T-cell (primary cell): ENCODE results near the gene PCNX2. TPM values are rescaled to one million over a fixed set of nuclear protein-coding genes. Genes with fewer than 3 reads are reported as not detected.
A peak's percentile ranks its signal among the peaks of the same experiment; 100 is the strongest.

Source experiments
- ATAC-seq, 4 experiments: fragments of 200-7000 bp in 3 of 4; fragments of 150-1000 bp in 1 of 4; cut with Tn5 transposase; replicated peaks in 1 of 4; 1 replicate in 3 of 4; 2 replicates in 1 of 4; pipeline ENCODE4 v1.10.0; 2021; ENCODE audit warnings: moderate library complexity in 3 of 4, mild to moderate bottlenecking in 2 of 4, moderate number of reproducible peaks in 1 of 4
- CTCF ChIA-PET, 2 donors: fragments of 300-600 bp; sonication (Branson Sonifier 250); formaldehyde crosslinking; loops; one replicate each; lab custom pipeline; 2022; ENCODE audit warnings: antibody characterized with exemption in 2 of 2; lab: Charles Lee
- POLR2A ChIA-PET, 2 donors: fragments of 300-600 bp; sonication (Branson Sonifier 250); formaldehyde crosslinking; loops; one replicate each; lab custom pipeline; 2022; ENCODE audit warnings: antibody characterized with exemption in 2 of 2; lab: Charles Lee
- DNase-seq, 35 experiments: peaks; one replicate each; pipeline versions ENCODE4 v3.0.0 to v3.0.0-alpha.2; 2013 to 2023
- H3K27ac ChIP-seq: one replicate; pipeline ENCODE4 v1.5.1; 2013; ENCODE audit warnings: low read length
- H3K27me3 ChIP-seq, 2 experiments: replicated peaks in 1 of 2; 1 replicate in 1 of 2; 2 replicates in 1 of 2; pipeline versions ENCODE4 v1.6.1 to v1.7.0; 2013; ENCODE audit warnings: low read length in 1 of 2, mixed read lengths in 1 of 2; ENCODE audit not compliant: control insufficient read depth in 2 of 2, insufficient read depth in 2 of 2; ENCODE audit errors: extremely low read depth in 1 of 2
- H3K36me3 ChIP-seq, 2 donors: 1 replicate in 1 of 2; 2 replicates in 1 of 2; pipeline versions ENCODE4 v1.6.1 to v1.7.0; 2013; ENCODE audit warnings: low read length in 1 of 2; ENCODE audit not compliant: control insufficient read depth in 2 of 2, insufficient read depth in 1 of 2; ENCODE audit errors: extremely low read depth in 1 of 2
- H3K4me1 ChIP-seq, 2 experiments: 1 replicate in 1 of 2; 2 replicates in 1 of 2; pipeline versions ENCODE4 v1.6.1 to v1.7.0; 2013; ENCODE audit warnings: low read length in 2 of 2, mixed read lengths in 1 of 2; ENCODE audit not compliant: insufficient read depth in 2 of 2, control insufficient read depth in 1 of 2; ENCODE audit errors: extremely low read depth in 1 of 2
- H3K4me3 ChIP-seq, 2 donors: 1 replicate in 1 of 2; 2 replicates in 1 of 2; pipeline versions ENCODE4 v1.5.1 to v1.7.0; 2013; ENCODE audit warnings: mild to moderate bottlenecking in 2 of 2, low read length in 1 of 2, moderate library complexity in 1 of 2; ENCODE audit not compliant: control insufficient read depth in 1 of 2; ENCODE audit errors: extremely low read depth in 1 of 2
- H3K9me3 ChIP-seq: 2 replicates; pipeline ENCODE4 v1.7.0; 2013
- H3K27ac Mint-ChIP-seq, 2 donors: one replicate each; pipeline ENCODE4 v1.8.0; 2020 to 2021; ENCODE audit warnings: mild to moderate bottlenecking in 2 of 2, mixed read lengths in 2 of 2
- H3K27me3 Mint-ChIP-seq, 2 donors: one replicate each; pipeline ENCODE4 v1.8.0; 2021 to 2022; ENCODE audit warnings: mixed read lengths in 2 of 2
- H3K36me3 Mint-ChIP-seq: one replicate; pipeline ENCODE4 v1.8.0; 2021; ENCODE audit warnings: mixed read lengths
- H3K4me1 Mint-ChIP-seq, 3 donors: one replicate each; pipeline ENCODE4 v1.8.0; 2020 to 2022; ENCODE audit warnings: mixed read lengths in 3 of 3, mild to moderate bottlenecking in 1 of 3
- H3K4me3 Mint-ChIP-seq, 3 donors: one replicate each; pipeline ENCODE4 v1.8.0; 2020 to 2022; ENCODE audit warnings: mild to moderate bottlenecking in 3 of 3, mixed read lengths in 3 of 3, moderate library complexity in 3 of 3
- H3K9me3 Mint-ChIP-seq, 3 donors: one replicate each; pipeline ENCODE4 v1.8.0; 2020 to 2022; ENCODE audit warnings: mixed read lengths in 3 of 3
- WGBS: methylation state at CpG from one replicate; pipeline ENCODE4 v1.1.5; 2013; ENCODE audit warnings: missing lambda C conversion rate; ENCODE audit not compliant: insufficient coverage; 5-methylcytosine and 5-hydroxymethylcytosine counted together
- total RNA-seq, 35 experiments: library from RNA in 6 of 35; stranded (reverse) in 6 of 35; fragments of 120-200 nt in 1 of 35; gene quantifications; one replicate each; pipeline versions ENCODE4 v1.2.1 to v1.2.4 and lab custom pipeline; 2013 to 2026

The PCNX2 gene
- total RNA-seq, 5 donors from 2014 or later (not counting 1 experiment from before 2014, with no cell fraction given), result 47.2 to 91.7 (median 68.6) TPM

DNA sequence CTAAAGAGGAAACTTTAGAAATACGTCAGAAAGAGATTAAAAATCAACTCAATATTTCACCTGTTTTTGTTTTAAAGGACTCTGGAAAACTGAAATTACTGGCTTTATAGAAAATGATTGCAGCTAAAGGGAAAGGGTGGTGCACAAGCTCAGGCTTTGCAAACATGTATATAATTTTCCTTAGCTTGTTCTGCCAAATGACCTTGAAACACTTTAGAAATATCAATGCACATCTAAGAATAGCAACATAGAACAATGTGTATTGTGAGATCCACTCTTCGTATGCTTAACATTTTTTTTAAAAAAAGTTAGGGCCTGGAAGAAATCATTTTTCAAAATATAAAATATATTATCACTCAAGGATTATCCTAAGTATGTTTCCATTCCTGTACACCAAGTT, 201.3 kb downstream of the PCNX2 start:
- Histone ChIP-seq H3K9me3 (no peaks in the 10 kb centered on the region), H3K27me3 (no peaks in the 10 kb centered on the region), H3K4me1 (no peaks in the 10 kb centered on the region), H3K4me3 (no peak overlapping the region), H3K36me3 (peaks cover 6 to 14% of the 10 kb centered on the region in 2 donors), H3K27ac (no peak overlapping the region)
- Mint-ChIP-seq H3K36me3 (peaks cover 67% of the 10 kb centered on the region), H3K27me3 (no peaks in the 10 kb centered on the region), H3K4me1 (peaks cover 0 to 16% (median 3%) of the 10 kb centered on the region in 3 donors), H3K9me3 (no peaks in the 10 kb centered on the region), H3K27ac (no peak overlapping the region), H3K4me3 (no peak overlapping the region)
- ATAC-seq (no peak), DNase-seq (no peak)
- ChIA-PET CTCF (no interaction called here), POLR2A (no interaction called here)
- no CpG with 5 or more reads among the region's 2 CpGs for WGBS

DNA sequence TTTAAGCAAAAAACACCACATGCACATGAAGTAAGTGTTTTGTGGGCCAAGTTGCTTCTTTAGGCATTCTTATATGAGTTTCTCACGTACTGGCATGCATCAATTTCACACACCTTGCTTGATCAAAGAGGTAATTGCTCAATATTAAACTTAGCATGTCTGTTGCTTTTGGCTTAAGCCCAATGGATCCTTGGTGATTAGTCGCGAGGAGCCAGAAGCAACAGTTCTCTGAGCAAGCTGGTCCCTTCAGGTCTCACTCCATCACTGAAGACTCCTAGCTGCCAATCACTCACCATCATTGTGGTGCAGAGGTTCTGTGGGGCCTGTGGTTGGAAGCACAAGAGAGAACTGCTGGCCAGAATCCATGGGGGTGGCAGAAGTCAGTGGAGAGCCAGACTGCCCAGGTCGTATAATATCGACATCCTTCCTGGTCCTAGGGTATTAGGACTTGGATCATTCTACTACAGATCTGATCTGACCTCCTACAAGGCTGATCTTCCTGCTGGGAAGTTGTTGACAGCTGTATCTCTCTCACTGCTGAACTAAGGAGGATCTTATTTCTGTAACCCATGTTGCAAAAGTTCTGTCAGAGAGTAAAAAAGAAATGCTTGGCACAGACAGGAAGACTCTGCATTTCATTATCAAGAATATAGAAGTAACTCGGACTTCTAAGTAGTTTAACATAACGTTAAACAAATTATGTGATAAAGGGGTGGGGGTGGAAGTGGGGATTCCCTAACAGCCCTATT, 204.6 kb downstream of the PCNX2 start:
- POLR2A ChIA-PET, result interaction anchor here in 1 of 2 donors (0.7 kb wide), 1 partner anchor 446 kb away, joined by 4 read pairs; no protein-coding TSS in a partner anchor
- no peaks in the 10 kb centered on the region for H3K27me3 ChIP-seq
- no peak overlapping the region for H3K27ac Mint-ChIP-seq
- peaks cover 0 to 16% (median 3%) of the 10 kb centered on the region in 3 donors for H3K4me1 Mint-ChIP-seq
- peaks cover 64% of the 10 kb centered on the region for H3K36me3 Mint-ChIP-seq
- no peak overlapping the region for H3K27ac ChIP-seq
- CTCF ChIA-PET, result no interaction called here
- H3K36me3 ChIP-seq, result peaks cover 8 to 14% of the 10 kb centered on the region in 2 donors
- H3K4me3 ChIP-seq, result no peak overlapping the region
- no CpG with 5 or more reads among the region's 7 CpGs for WGBS
- no peaks in the 10 kb centered on the region for H3K9me3 Mint-ChIP-seq
- H3K4me3 Mint-ChIP-seq, result no peak overlapping the region
- DNase-seq (no peak), ATAC-seq (no peak)
- H3K9me3 ChIP-seq, result no peaks in the 10 kb centered on the region
- no peaks in the 10 kb centered on the region for H3K27me3 Mint-ChIP-seq
- no peaks in the 10 kb centered on the region for H3K4me1 ChIP-seq

DNA sequence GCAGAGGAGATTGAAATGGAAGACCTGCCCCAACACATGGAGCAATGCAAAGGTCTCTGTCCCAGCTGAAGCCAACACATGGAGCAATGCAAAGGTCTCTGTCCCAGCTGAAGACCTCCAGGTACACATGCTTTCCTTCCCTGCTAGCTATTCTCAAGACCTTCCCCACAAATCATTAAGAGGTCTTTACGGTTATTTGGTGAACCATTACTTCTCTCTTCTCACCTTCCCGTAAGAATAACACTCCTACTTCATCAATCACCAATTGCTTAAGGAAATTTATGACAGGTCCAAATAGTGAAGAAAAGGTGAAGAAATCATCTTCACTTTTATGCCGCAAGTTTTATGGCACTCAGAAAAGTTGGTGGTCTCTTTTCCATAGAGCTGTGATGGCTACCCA, 206.3 kb downstream of the PCNX2 start:
- Mint-ChIP-seq H3K27ac (no peak overlapping the region), H3K36me3 (peaks cover 70% of the 10 kb centered on the region), H3K27me3 (no peaks in the 10 kb centered on the region), H3K4me1 (peaks cover 0 to 16% (median 3%) of the 10 kb centered on the region in 3 donors), H3K9me3 (no peaks in the 10 kb centered on the region), H3K4me3 (no peak overlapping the region)
- H3K27me3 ChIP-seq, result no peaks in the 10 kb centered on the region
- CTCF ChIA-PET, result no interaction called here
- ATAC-seq, result no peak
- no peak overlapping the region for H3K4me3 ChIP-seq
- no peaks in the 10 kb centered on the region for H3K9me3 ChIP-seq
- peaks cover 8 to 10% of the 10 kb centered on the region in 2 donors for H3K36me3 ChIP-seq
- WGBS, result no CpG with 5 or more reads among the region's 3 CpGs
- no peak overlapping the region for H3K27ac ChIP-seq
- POLR2A ChIA-PET, result no interaction called here
- no peaks in the 10 kb centered on the region for H3K4me1 ChIP-seq
- no peak for DNase-seq

DNA sequence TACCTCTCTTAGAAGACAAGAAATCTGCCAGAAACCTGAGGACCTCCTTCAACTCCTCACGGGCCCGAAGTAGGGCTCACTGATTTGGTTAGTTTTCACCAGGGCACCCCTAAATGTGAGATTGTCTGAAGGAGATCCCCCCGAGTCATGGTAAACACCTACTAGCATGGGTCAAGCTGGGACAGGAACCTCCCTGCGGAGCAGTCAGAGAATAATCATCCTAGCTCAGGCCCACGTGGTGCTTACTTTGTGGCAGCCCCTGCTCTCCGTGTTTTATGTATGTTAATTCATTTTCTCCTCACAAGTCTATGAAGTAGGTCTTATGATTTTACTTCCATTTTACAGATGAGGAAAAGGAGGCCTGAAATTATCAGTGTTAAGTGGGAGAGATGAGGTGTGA, 206.9 kb downstream of the PCNX2 start:
- ChIA-PET CTCF (no interaction called here), POLR2A (no interaction called here)
- Histone ChIP-seq H3K9me3 (no peaks in the 10 kb centered on the region), H3K4me3 (no peak overlapping the region), H3K36me3 (peaks cover 8 to 10% of the 10 kb centered on the region in 2 donors), H3K27ac (no peak overlapping the region), H3K27me3 (no peaks in the 10 kb centered on the region), H3K4me1 (no peaks in the 10 kb centered on the region)
- Mint-ChIP-seq H3K4me3 (no peak overlapping the region), H3K9me3 (no peaks in the 10 kb centered on the region), H3K27me3 (no peaks in the 10 kb centered on the region), H3K27ac (peak overlapping the region in 1 of 2 donors; percentile 42), H3K4me1 (peaks cover 0 to 15% (median 3%) of the 10 kb centered on the region in 3 donors), H3K36me3 (peaks cover 72% of the 10 kb centered on the region)
- DNase-seq (no peak), ATAC-seq (no peak)
- WGBS, result 100% methylated on average over 1 of the region's 6 CpGs

DNA sequence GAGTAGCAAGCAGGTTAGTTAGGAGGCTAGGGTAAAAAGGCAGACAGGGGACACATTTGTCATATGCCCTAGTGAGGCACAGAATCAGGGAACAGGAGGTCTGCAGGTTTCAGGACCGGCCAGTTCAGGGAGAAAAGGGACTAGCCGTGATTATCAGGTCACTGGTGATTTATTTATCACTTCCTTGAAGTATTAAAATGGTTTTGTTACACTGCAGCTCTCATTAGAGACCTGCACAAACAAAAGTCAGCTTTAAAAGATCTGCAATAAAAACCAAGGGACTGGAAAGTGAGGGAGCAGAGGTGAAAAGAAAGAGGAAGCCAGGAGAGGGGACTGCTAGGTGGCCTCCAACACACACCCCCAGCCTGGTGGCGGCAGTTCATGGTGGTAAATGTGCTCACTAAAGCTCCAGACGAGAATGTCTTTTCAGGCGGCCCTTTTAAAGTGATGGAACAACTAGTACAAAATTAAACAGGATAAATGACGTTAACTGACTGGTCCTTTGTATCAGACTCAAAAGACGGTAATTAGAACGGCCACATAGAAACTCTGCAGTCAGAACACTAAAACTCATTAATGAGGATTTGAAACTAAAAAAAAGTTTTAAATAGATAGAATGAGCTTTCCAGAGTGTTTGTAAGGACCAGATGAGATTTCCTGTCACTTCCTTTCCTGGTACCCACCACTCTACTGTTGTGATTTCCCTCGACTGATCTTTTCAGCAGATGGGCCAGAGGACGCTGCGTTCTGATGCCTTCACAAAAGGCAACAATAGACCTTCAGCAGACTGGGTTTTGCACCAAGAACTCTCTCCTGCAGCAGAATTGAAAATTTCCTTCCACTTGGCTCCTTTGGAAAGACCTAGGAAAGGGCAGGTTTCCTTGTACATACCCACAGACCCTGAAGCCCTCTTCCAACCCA, 208.3 kb downstream of the PCNX2 start:
- H3K36me3 Mint-ChIP-seq, result peaks cover 64% of the 10 kb centered on the region
- ATAC-seq, result no peak
- H3K4me3 ChIP-seq, result no peak overlapping the region
- no peak overlapping the region for H3K4me3 Mint-ChIP-seq
- H3K27me3 ChIP-seq, result no peaks in the 10 kb centered on the region
- CTCF ChIA-PET, result no interaction called here
- 93% methylated on average over 4 of the region's 11 CpGs for WGBS
- H3K4me1 ChIP-seq, result no peaks in the 10 kb centered on the region
- H3K27ac Mint-ChIP-seq, result no peak overlapping the region
- H3K9me3 ChIP-seq, result no peaks in the 10 kb centered on the region
- H3K36me3 ChIP-seq, result peaks cover 8 to 10% of the 10 kb centered on the region in 2 donors
- POLR2A ChIA-PET, result no interaction called here
- H3K4me1 Mint-ChIP-seq, result peaks cover 0 to 3% (median under 1%) of the 10 kb centered on the region in 3 donors
- no peaks in the 10 kb centered on the region for H3K27me3 Mint-ChIP-seq
- H3K9me3 Mint-ChIP-seq, result no peaks in the 10 kb centered on the region
- H3K27ac ChIP-seq, result no peak overlapping the region
- DNase-seq, result no peak

DNA sequence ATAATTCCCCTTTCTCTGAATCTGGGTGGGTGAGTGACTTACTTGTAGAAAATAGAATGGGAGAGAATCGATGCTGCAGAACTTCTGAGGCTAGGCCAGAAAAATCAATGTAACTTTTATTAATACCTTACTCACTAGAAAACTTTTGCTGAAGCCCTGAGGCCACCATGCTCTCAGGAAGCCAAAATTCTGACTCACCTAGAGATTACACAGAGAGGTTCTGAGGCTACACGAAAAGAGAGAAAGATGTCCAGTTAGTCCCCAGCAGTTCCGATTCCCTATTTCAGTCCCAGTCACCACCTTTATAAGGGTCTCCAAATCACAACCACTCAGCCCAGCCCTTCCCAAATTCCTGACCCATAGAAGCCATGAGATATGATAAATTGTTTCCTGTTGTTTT, 210.0 kb downstream of the PCNX2 start:
- H3K27ac ChIP-seq, result no peak overlapping the region
- Mint-ChIP-seq H3K27ac (no peak overlapping the region), H3K9me3 (no peaks in the 10 kb centered on the region), H3K4me1 (no peaks in the 10 kb centered on the region), H3K36me3 (peaks cover 56% of the 10 kb centered on the region), H3K27me3 (no peaks in the 10 kb centered on the region), H3K4me3 (no peak overlapping the region)
- ATAC-seq (no peak), DNase-seq (no peak)
- ChIA-PET POLR2A (no interaction called here), CTCF (no interaction called here)
- H3K27me3 ChIP-seq, result no peaks in the 10 kb centered on the region
- no peak overlapping the region for H3K4me3 ChIP-seq
- peaks cover 7 to 8% of the 10 kb centered on the region in 2 donors for H3K36me3 ChIP-seq
- no peaks in the 10 kb centered on the region for H3K4me1 ChIP-seq
- no CpG with 5 or more reads among the region's 3 CpGs for WGBS
- no peaks in the 10 kb centered on the region for H3K9me3 ChIP-seq
